SKM-1 (cell line): Measurements from ENCODE around the gene WTAP.

ENCODE experiments used
- DNase-seq: peaks from one replicate; lab custom pipeline; 2025; ENCODE audit not compliant: unreplicated experiment; lab: John Stamatoyannopoulos, UW

WTAP gene

GRCh38 chr6:159801935-159802334 is 74.6 kb downstream of the WTAP start:
- peak; percentile 42 for DNase-seq

- DNase-seq, result no peak
Measured at GRCh38 chr6:159804504-159804903, 77.2 kb downstream of the WTAP start.

GRCh38 chr6:159805440-159806020 is 78.2 kb downstream of the WTAP start:
- peak; percentile 49 for DNase-seq
